ENCODE data around the gene ANO2.

DNA sequence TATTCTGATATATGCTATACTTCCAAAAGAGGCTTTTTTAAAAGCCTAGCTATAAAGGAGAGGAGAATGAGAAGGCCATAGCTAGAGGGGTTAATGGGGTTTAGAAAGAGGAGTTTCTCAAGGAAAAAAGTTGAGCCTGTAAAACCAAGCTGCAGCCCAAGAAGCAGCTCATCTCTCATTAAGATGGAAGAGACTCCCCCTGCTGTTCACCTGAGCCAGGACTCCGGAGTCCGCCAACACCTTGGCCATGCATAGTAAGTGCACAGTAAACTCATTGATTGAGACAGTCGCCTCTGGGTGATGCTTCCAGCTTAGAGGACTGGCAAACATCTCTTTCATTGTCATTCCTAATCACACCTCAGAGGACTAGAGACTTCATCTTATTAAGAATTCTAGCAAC, 46.2 kb downstream of the ANO2 start:
- TF ChIP-seq POLR2A (IDR thresholded peaks at IDR 0.05): no peak
- TF ChIP-seq, protein P1, sequence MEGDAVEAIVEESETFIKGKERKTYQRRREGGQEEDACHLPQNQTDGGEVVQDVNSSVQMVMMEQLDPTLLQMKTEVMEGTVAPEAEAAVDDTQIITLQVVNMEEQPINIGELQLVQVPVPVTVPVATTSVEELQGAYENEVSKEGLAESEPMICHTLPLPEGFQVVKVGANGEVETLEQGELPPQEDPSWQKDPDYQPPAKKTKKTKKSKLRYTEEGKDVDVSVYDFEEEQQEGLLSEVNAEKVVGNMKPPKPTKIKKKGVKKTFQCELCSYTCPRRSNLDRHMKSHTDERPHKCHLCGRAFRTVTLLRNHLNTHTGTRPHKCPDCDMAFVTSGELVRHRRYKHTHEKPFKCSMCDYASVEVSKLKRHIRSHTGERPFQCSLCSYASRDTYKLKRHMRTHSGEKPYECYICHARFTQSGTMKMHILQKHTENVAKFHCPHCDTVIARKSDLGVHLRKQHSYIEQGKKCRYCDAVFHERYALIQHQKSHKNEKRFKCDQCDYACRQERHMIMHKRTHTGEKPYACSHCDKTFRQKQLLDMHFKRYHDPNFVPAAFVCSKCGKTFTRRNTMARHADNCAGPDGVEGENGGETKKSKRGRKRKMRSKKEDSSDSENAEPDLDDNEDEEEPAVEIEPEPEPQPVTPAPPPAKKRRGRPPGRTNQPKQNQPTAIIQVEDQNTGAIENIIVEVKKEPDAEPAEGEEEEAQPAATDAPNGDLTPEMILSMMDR (IDR thresholded peaks at IDR 0.05): no peak
- no peak for TF ChIP-seq POLR2AphosphoS5 (IDR thresholded peaks at IDR 0.05)

All from transverse colon (tissue), 4 donors.